ENCODE data around the gene NFATC2. TPM values are rescaled to one million over a fixed set of nuclear protein-coding genes. Genes with fewer than 3 reads are reported as not detected.

The NFATC2 gene
- total RNA-seq, 3 donors from 2014 or later: 6.2 to 7.3 (median 7.2) TPM

- Histone ChIP-seq H3K9me3 (no peaks in the 10 kb centered on the region), H3K36me3 (ENCODE audit: low read depth) (no peaks in the 10 kb centered on the region), H3K4me3 (no peak overlapping the region), H3K4me1 (ENCODE audit: low read depth) (peaks cover 6% of the 10 kb centered on the region)
- DNase-seq: no peak
- intact Hi-C loops (cut with DNase I, micrococcal nuclease): no loop called here
- TF ChIP-seq, protein P1, sequence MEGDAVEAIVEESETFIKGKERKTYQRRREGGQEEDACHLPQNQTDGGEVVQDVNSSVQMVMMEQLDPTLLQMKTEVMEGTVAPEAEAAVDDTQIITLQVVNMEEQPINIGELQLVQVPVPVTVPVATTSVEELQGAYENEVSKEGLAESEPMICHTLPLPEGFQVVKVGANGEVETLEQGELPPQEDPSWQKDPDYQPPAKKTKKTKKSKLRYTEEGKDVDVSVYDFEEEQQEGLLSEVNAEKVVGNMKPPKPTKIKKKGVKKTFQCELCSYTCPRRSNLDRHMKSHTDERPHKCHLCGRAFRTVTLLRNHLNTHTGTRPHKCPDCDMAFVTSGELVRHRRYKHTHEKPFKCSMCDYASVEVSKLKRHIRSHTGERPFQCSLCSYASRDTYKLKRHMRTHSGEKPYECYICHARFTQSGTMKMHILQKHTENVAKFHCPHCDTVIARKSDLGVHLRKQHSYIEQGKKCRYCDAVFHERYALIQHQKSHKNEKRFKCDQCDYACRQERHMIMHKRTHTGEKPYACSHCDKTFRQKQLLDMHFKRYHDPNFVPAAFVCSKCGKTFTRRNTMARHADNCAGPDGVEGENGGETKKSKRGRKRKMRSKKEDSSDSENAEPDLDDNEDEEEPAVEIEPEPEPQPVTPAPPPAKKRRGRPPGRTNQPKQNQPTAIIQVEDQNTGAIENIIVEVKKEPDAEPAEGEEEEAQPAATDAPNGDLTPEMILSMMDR (IDR thresholded peaks at IDR 0.05): no peak
- no peak for ATAC-seq
These were observed 16.4 kb downstream of the NFATC2 start for GRCh38 chr20:51526106-51526470.

DNA sequence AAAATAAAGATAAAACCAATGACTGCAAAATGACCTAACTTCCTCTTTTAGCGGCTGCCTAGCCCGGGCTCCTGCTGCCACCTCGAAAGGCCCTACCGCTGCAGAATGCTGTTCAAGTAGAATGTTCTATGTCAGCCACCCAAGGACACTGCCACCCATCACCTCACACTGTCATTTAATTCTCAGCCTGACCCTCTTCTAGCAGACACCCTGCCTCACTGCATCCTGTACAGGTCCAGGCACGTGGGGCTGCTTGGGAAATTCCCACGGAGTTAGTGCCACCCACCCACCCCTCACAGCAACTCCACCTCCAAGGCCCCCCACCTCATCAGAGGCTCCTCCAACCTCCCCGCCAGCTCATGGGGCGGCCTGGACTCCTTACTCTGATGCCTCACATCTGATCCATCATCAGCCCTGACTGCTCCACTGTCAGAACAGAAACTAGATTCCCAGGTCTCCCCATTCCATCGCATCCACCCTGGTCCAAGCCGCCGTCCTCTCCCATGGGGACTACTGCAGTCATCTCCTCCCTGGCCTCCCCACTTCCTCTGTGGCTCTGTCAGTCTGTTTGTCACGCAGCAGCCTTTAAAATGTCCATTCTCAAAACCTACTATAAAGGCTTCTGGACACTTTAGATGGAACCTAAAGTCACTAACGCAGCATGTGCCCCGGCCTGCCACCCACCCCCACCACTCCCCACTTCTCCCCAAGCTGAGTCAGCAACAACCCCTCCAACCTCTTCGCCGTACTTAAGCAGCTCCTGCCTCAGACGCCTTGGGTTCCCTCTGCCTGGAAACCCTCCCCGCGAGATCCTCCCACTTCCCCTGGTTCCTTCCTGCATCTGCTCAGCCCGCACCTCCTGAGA lies 17.0 kb downstream of the NFATC2 start:
- Histone ChIP-seq H3K4me3 (no peak overlapping the region), H3K36me3 (ENCODE audit: low read depth) (no peaks in the 10 kb centered on the region)
- DNase-seq: peak in 1 of 3 donors; percentile 32

DNA sequence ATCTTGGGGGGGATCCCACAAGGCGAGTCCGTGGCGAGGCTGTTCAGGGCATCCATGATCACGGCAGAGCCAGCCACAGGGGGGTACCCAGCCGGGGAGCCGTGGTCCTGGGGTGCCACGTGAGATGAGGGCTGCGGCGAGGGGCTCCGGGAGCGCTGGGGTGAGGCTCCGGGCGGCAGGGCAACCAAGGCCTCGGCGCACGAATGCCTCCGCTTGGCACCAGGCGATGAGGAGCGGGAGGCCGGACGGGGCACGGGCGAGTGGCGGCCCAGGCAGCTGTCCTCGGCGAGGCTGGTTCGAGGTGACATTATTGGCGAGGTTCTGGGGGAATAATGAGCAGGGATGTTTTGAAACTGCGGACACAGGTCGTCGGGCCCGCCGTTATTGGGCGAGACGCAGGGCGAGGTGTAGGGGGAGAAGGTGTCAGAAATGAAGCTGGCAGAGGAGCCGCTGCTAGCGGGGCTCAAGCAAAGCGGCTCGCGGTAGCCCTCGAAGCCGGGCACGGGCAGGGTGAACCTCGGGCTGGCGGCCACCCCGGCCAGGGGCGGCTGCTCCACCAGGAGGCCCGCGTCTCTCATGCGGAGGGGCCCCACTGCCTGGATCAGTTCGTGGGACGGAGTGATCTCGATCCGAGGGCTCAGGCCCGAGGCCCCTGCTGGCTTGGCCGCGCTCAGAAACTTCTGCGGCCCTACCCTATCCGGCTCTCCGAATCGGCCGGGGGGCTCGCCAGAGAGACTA lies 19.1 kb downstream of the NFATC2 start:
- DNase-seq (no peak), ATAC-seq (no peak)
- TF ChIP-seq, protein P1 (IDR thresholded peaks at IDR 0.05): no peak
- Histone ChIP-seq H3K4me1 (ENCODE audit: low read depth) (peaks cover 6% of the 10 kb centered on the region), H3K4me3 (no peak overlapping the region), H3K36me3 (ENCODE audit: low read depth) (no peaks in the 10 kb centered on the region), H3K9me3 (no peaks in the 10 kb centered on the region)
- intact Hi-C loops (cut with DNase I, micrococcal nuclease): no loop called here

More for the DNA sequence above, 17.0 kb downstream of the NFATC2 start:
- intact Hi-C loops (cut with DNase I, micrococcal nuclease): no loop called here
- TF ChIP-seq, protein P1 (IDR thresholded peaks at IDR 0.05): no peak
- H3K9me3 ChIP-seq: no peaks in the 10 kb centered on the region
- H3K4me1 ChIP-seq (ENCODE audit: low read depth): peaks cover 6% of the 10 kb centered on the region
- peak; percentile 44 for ATAC-seq

- peaks cover 6% of the 10 kb centered on the region for H3K4me1 ChIP-seq (ENCODE audit: low read depth)
- intact Hi-C loops (cut with DNase I, micrococcal nuclease): no loop called here
- TF ChIP-seq, protein P1 (IDR thresholded peaks at IDR 0.05): no peak
These were observed 20.3 kb downstream of the NFATC2 start for GRCh38 chr20:51522207-51522606.

GRCh38 chr20:51517839-51518238 lies 24.7 kb downstream of the NFATC2 start:
- no peak for DNase-seq
- TF ChIP-seq, protein P1 (IDR thresholded peaks at IDR 0.05): no peak
- intact Hi-C loops (cut with DNase I, micrococcal nuclease): no loop called here
- H3K4me1 ChIP-seq (ENCODE audit: low read depth): no peaks in the 10 kb centered on the region
- no peaks in the 10 kb centered on the region for H3K9me3 ChIP-seq
- no peaks in the 10 kb centered on the region for H3K36me3 ChIP-seq (ENCODE audit: low read depth)
- H3K4me3 ChIP-seq: no peak overlapping the region
- ATAC-seq: no peak

More at GRCh38 chr20:51522207-51522606, 20.3 kb downstream of the NFATC2 start:
- Histone ChIP-seq H3K36me3 (ENCODE audit: low read depth) (no peaks in the 10 kb centered on the region), H3K4me3 (no peak overlapping the region), H3K9me3 (no peaks in the 10 kb centered on the region)
- no peak for ATAC-seq
- DNase-seq: no peak

All from mucosa of descending colon (tissue), 3 donors.